Suprapubic skin (tissue), 4 donors: Measurements from ENCODE around the gene WDR37. TPM values are rescaled to one million over a fixed set of nuclear protein-coding genes. Genes with fewer than 3 reads are reported as not detected.
"Not testable (repeated sequence)": the region's sequence is repeated elsewhere in the genome, so short reads cannot be mapped to it uniquely, and the experiment has no call there.

Source experiments
- DNase-seq, 2 donors: peaks; one replicate each; pipeline ENCODE4 v3.0.0-alpha.2; 2019; ENCODE audit warnings: low spot score in 2 of 2
- H3K27ac ChIP-seq: fragments of 200-600 bp; sonication (generic); one replicate; pipeline ENCODE4 v1.5.1; 2019
- H3K27me3 ChIP-seq: fragments of 200-600 bp; sonication (generic); one replicate; pipeline ENCODE4 v1.5.1; 2019
- H3K36me3 ChIP-seq: fragments of 200-600 bp; sonication (generic); one replicate; pipeline ENCODE4 v1.5.1; 2019
- H3K4me1 ChIP-seq: fragments of 200-600 bp; sonication (generic); one replicate; pipeline ENCODE4 v1.5.1; 2019
- H3K4me3 ChIP-seq: fragments of 200-600 bp; sonication (generic); one replicate; pipeline ENCODE4 v1.5.1; 2019; ENCODE audit warnings: mild to moderate bottlenecking
- H3K9me3 ChIP-seq: fragments of 200-600 bp; sonication (generic); one replicate; pipeline ENCODE4 v1.5.1; 2019
- CTCF ChIP-seq, 2 donors: fragments of 200-600 bp in 1 of 2; fragments of 450-650 bp in 1 of 2; sonication (generic) in 1 of 2; IDR thresholded peaks; one replicate each; pipeline ENCODE4 v1.5.1; 2016 to 2019; ENCODE audit warnings: antibody characterized with exemption in 2 of 2, mild to moderate bottlenecking in 1 of 2, moderate library complexity in 1 of 2
- EP300 ChIP-seq: sonication (generic); formaldehyde crosslinking; IDR thresholded peaks from one replicate; pipeline ENCODE4 v1.6.1; 2017; ENCODE audit warnings: antibody characterized with exemption
- POLR2A ChIP-seq, 2 donors: fragments of 450-650 bp; IDR thresholded peaks; one replicate each; pipeline ENCODE4 v1.6.1; 2017; ENCODE audit warnings: antibody characterized with exemption in 2 of 2, mild to moderate bottlenecking in 2 of 2, moderate library complexity in 2 of 2
- POLR2AphosphoS5 ChIP-seq, 3 donors: sonication (generic); formaldehyde crosslinking; IDR thresholded peaks; one replicate each; pipeline ENCODE4 v1.6.1; 2017; ENCODE audit warnings: antibody characterized with exemption in 3 of 3
- WGBS: methylation state at CpG from one replicate; pipeline ENCODE4 v1.1.5; 2018; 5-methylcytosine and 5-hydroxymethylcytosine counted together
- total RNA-seq, 4 donors: library from RNA; depleted of rRNA; stranded (reverse); fragments of >200 nt; gene quantifications; one replicate each; pipeline ENCODE4 v1.1.0, GENCODE V29; 2016

The WDR37 gene
- total RNA-seq, 4 donors from 2014 or later = 13.1 to 32.7 (median 18.4) TPM

GRCh38 chr10:1158066-1158465 is 101.9 kb downstream of the WDR37 start:
- TF ChIP-seq POLR2AphosphoS5 (IDR thresholded peaks at IDR 0.05) (no peak), CTCF (IDR thresholded peaks at IDR 0.05) (no peak), EP300 (no peak), POLR2A (IDR thresholded peaks at IDR 0.05) (no peak)
- no peaks in the 10 kb centered on the region for H3K4me1 ChIP-seq
- 91% methylated on average over 12 of the region's 12 CpGs for WGBS
- no peaks in the 10 kb centered on the region for H3K27me3 ChIP-seq
- H3K36me3 ChIP-seq = no peaks in the 10 kb centered on the region
- no peak overlapping the region for H3K4me3 ChIP-seq
- DNase-seq = no peak
- no peak overlapping the region for H3K27ac ChIP-seq
- H3K9me3 ChIP-seq = no peaks in the 10 kb centered on the region

GRCh38 chr10:1158536-1158935 is 102.4 kb downstream of the WDR37 start:
- not testable (repeated sequence) for H3K9me3 ChIP-seq, H3K27me3 ChIP-seq, H3K4me3 ChIP-seq, H3K36me3 ChIP-seq, H3K4me1 ChIP-seq, H3K27ac ChIP-seq
- peak in 1 of 2 donors; percentile 38 for DNase-seq
- 93% methylated on average over 10 of the region's 10 CpGs for WGBS

GRCh38 chr10:1159131-1160061 is 103.2 kb downstream of the WDR37 start:
- no peak overlapping the region for H3K4me3 ChIP-seq
- no peak overlapping the region for H3K27ac ChIP-seq
- H3K27me3 ChIP-seq = no peaks in the 10 kb centered on the region
- DNase-seq = peak in 1 of 2 donors; percentile 65
- no peaks in the 10 kb centered on the region for H3K36me3 ChIP-seq
- TF ChIP-seq CTCF (IDR thresholded peaks at IDR 0.05) (no peak), POLR2A (IDR thresholded peaks at IDR 0.05) (no peak), EP300 (no peak), POLR2AphosphoS5 (IDR thresholded peaks at IDR 0.05) (no peak)
- H3K9me3 ChIP-seq = no peaks in the 10 kb centered on the region
- H3K4me1 ChIP-seq = no peaks in the 10 kb centered on the region
- 90% methylated on average over 48 of the region's 59 CpGs for WGBS

GRCh38 chr10:1160561-1161314 is 104.6 kb downstream of the WDR37 start:
- Histone ChIP-seq H3K9me3 (no peaks in the 10 kb centered on the region), H3K4me1 (no peaks in the 10 kb centered on the region), H3K36me3 (no peaks in the 10 kb centered on the region), H3K27me3 (no peaks in the 10 kb centered on the region), H3K27ac (no peak overlapping the region), H3K4me3 (no peak overlapping the region)
- TF ChIP-seq POLR2A (IDR thresholded peaks at IDR 0.05) (no peak), EP300 (no peak), CTCF (IDR thresholded peaks at IDR 0.05) (no peak), POLR2AphosphoS5 (IDR thresholded peaks at IDR 0.05) (no peak)
- WGBS = 73% methylated on average over 25 of the region's 25 CpGs
- DNase-seq = peak in 1 of 2 donors; percentile 53

GRCh38 chr10:1161315-1161673 is 105.1 kb downstream of the WDR37 start:
- not testable (repeated sequence) for H3K9me3 ChIP-seq, H3K4me1 ChIP-seq, H3K4me3 ChIP-seq, H3K36me3 ChIP-seq, H3K27ac ChIP-seq, DNase-seq, H3K27me3 ChIP-seq
- 71% methylated on average over 5 of the region's 5 CpGs for whole genome bisulfite sequencing

GRCh38 chr10:1162481-1163203 is 106.5 kb downstream of the WDR37 start:
- no peaks in the 10 kb centered on the region for H3K9me3 ChIP-seq
- no peak overlapping the region for H3K27ac ChIP-seq
- peaks cover 4% of the 10 kb centered on the region for H3K27me3 ChIP-seq
- H3K4me3 ChIP-seq = no peak overlapping the region
- WGBS = 73% methylated on average over 11 of the region's 13 CpGs
- TF ChIP-seq POLR2AphosphoS5 (IDR thresholded peaks at IDR 0.05) = no peak
- TF ChIP-seq POLR2A (IDR thresholded peaks at IDR 0.05) = no peak
- TF ChIP-seq EP300 = no peak
- TF ChIP-seq CTCF (IDR thresholded peaks at IDR 0.05) = no peak
- H3K4me1 ChIP-seq = no peaks in the 10 kb centered on the region
- no peaks in the 10 kb centered on the region for H3K36me3 ChIP-seq
- peak in 1 of 2 donors; percentile 64 for DNase-seq
